SKM-1 (cell line): Measurements from ENCODE around the gene CEMIP.
"Not testable (repeated sequence)": the region's sequence is repeated elsewhere in the genome, so short reads cannot be mapped to it uniquely, and the experiment has no call there.

Experiments used
- DNase-seq: peaks from one replicate; lab custom pipeline; 2025; ENCODE audit not compliant: unreplicated experiment; lab: John Stamatoyannopoulos, UW

CEMIP gene

DNA sequence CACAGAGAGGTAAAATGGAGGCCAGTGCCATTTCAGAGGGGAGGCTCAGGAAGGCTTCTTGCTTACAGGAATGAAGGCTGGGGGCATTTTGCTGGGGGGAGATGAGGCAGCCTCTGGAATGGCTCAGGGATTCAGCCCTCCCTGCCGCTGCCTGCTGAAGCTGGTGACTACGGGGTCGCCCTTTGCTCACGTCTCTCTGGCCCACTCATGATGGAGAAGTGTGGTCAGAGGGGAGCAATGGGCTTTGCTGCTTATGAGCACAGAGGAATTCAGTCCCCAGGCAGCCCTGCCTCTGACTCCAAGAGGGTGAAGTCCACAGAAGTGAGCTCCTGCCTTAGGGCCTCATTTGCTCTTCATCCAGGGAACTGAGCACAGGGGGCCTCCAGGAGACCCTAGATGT is 170.6 kb downstream of the CEMIP start:
- no peak for DNase-seq

DNA sequence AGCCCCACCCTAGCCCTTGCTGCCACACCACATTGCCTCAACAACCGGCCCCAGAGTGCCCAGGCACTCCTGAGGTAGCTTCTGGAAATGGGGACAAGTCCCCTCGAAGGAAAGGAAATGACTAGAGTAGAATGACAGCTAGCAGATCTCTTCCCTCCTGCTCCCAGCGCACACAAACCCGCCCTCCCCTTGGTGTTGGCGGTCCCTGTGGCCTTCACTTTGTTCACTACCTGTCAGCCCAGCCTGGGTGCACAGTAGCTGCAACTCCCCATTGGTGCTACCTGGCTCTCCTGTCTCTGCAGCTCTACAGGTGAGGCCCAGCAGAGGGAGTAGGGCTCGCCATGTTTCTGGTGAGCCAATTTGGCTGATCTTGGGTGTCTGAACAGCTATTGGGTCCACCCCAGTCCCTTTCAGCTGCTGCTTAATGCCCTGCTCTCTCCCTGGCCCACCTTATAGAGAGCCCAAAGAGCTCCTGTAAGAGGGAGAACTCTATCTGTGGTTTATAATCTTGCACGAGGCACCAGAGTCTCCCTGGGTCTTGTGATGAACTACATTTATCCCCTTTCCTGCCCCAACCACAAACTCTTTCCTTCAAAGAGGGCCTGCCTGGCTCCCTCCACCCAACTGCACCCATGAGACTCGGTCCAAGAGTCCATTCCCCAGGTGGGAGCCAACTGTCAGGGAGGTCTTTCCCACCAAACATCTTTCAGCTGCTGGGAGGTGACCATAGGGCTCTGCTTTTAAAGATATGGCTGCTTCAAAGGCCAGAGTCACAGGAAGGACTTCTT is 171.3 kb downstream of the CEMIP start:
- DNase-seq: no peak

DNA sequence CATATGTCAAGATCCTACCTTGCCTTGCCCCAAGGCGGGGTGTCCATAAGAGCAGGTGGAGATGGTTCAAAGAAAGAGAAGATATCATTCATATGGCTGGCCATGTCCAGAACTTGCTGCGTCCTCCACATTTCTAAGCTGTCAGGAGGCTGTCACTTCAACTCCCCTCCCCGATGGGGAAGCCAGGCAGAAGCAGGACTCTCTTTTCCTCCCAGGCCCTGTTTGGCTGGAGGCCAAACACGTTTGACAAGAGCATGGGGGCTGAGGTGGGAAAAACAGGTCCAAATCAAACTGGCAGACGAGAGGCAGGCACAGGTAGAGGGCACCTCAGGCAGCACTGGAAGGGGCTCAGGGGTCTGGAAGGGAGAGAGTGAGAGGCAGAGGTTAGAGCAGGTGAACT is 172.8 kb downstream of the CEMIP start:
- no peak for DNase-seq

DNA sequence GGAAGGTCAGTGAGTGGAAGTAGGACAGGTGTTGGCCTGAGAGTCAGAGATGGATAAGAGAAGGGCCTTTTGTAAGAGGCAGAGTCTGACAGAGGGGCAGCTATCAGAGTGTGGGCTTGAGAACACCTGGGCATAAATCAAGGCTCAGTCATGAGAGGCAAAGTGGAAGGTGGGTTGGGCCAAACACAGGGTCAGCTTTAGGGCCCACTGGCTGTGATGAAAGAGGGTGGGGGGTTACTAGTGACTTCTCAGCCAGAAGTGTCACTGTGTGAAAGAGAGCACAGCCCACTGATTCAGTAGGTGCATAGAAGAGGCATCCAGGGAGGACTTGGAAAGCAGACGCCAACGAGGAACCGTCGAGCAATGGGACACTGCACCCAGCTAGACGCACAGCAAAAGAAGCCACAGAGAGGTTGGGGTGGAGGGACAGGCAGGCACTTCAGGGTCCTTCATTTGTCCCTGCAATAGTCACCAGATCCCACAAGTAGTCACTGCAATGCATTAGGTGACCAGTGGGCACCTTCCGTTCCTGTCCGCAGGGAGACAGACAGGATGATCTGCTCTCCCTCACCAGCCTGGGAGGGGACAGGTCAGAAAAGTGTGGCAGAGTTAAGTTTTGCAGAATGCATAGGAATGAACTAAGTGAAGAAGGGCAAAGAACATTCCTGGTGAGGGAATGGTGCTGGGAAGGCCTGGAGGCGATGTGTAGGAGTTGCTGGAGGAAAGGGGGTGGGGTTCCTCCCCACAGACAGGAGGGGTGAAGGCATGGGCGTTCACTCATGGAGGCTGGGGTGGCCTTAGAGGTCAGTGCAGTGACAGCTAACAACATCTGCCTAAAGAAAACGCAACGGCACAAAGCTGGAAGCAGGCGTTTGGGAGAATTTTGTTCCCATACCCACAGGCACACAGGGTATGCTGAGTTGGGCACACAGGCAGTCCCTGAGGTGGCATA is 174.1 kb downstream of the CEMIP start:
- no peak for DNase-seq

DNA sequence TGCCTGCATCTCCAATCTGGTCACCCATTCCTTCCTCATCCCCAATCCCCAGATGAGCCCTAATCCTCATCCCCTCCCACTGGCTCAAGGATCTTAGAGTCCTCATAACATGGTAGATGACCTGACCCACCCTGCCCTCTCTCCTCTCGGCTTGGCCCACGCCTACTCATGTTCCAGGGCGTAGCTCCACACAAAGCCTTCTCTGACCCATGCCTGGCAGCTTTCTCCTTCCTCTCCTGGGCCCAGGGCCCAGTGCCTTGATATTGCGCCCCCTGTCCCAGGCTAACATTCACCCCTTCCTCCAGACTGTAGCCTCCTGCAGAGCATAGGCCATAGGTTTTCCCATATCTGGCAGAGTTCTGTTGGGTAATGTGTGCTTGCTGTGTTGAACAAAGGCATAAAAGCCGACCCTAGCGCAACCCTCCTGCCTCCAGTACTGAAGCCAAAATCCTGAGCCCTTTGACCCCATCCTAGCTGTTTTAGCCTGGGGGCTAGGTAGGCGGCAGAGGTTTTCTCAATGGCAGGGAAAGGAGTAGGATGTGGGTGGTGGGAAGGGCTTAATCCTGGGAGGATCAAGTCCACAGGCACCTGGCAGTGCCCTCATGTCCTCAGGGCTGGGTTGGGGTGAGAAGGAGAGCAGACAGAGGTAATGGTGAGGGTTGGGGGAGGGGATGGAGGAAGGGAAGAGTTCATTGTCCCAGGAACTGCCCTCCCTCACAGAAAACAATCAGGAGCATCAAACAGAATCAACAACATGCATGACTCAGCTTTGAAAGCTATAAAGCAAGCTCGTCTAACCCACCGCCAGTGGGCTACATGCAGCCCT is 175.0 kb downstream of the CEMIP start:
- DNase-seq: no peak

DNA sequence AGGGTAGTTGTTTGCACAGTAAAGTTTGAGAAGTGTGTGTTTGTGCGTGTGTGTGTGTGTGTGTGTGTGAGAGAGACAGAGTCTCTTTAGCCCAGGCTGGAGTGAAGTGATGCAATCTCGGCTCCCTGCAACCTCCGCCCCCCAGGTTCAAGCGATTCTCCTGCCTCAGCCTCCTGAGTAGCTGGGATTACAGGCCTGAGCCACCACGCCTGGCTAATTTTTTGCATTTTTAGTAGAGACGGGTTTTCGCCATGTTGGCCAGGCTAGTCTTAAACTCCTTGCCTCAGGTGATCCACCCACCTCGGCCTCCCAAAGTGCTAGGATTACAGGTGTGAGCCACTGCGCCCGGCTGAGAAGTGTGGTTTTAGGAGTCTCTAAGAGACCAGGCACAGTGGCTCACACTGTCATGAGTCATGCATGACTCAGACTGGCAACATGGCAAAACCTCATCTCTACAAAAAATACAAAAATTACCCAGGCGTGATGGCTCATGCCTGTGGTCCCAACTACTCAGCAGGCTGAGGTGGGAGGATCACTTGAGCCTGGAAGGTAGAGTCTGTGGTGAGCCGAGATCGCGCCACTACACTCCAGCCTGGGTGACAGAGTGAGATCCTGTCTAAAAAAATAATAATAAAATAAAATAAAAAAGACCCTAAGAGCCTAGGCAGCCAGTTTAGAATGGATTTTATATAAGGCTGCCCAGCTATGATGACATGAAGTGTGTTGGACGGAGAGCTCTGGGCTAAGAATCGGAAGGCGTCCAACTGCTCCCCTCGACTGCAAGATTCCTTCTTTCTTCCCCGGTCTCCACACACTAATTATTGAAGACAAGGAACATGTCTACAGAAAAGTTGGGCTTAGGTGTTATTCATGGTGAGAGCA is 176.6 kb downstream of the CEMIP start:
- not testable (repeated sequence) for DNase-seq

DNA sequence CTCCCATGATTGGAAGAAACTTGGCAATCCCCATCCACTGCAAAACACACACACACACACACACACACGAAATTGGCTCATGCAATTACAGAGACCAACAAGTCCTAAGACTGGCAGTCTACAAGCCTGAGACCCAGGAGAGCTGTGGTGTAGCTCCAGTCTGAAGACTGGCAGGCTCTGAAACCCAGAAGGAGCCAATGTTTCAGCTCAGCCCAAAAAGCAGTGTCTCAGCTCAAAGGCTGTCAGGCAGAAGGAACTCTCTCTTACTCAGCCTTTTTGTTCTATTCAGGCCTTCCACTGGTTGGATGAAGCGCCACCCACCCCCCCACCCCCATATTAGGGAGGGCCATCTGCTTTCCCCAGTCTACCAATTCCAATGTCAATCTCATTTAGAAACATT is 178.4 kb downstream of the CEMIP start:
- no peak for DNase-seq

DNA sequence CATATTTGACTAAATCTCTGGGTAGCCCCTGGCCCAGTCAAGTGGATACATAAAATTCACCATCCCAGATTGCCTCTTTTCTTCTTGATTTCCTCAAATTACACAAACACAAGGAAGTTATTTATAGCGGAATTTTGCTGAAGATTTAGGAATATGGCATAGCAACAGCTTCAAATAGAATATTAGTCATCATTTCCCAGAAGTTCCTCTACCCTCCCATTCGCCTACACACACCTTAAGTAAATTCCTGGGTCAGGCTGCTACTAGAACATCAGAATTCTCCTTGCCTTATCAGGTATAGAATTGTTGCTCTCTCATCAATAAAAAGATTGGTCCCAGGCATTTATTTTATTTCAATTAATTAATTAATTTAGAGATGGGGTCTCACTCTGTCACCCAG is 178.8 kb downstream of the CEMIP start:
- DNase-seq: no peak

DNA sequence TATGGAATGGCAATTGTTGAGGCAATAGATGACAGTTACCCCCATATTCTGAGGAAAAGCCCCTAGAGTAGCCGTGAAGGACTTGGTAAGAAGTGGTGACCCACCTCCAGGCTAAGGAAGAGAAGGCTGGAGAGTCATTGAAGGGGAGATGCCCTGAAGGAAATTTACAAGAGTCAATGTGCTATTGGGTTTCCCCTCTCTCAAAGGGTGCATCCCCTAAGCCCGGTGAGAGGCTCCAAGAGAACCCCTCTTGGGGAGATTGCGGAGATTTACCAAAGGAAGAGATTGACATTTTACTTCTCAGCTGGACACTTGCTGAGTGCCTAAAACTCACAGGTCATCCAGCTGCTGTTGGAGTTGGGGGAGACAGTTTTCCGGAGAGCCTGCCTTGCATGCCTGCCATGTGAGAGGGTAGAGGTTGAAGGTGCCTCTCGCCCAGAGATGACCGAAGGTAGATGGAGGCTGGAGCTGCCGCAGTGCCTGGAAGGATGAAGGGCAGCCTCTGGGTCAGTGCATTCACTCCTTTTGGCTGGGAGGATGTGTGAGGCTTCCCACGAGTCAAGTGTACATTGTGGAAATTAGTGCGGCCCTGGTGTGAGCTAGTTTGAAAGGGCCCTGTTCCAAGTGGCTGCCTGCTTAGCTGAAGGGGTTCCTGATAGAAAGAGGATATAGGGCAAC is 179.8 kb downstream of the CEMIP start:
- no peak for DNase-seq

DNA sequence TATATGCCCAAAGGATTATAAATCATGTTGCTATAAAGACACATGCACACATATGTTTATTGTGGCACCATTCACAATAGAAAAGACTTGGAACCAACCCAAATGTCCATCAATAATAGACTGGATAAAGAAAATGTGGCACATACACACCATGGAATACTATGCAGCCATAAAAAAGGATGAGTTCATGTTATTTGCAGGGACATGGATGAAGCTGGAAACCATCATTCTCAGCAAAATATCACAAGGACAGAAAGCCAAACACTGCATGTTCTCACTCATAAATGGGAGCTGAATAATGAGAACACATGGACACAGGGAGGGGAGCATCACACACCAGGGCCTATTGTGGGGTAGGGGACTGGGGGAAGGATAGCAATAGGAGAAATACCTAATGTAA is 186.3 kb downstream of the CEMIP start:
- not testable (repeated sequence) for DNase-seq

DNA sequence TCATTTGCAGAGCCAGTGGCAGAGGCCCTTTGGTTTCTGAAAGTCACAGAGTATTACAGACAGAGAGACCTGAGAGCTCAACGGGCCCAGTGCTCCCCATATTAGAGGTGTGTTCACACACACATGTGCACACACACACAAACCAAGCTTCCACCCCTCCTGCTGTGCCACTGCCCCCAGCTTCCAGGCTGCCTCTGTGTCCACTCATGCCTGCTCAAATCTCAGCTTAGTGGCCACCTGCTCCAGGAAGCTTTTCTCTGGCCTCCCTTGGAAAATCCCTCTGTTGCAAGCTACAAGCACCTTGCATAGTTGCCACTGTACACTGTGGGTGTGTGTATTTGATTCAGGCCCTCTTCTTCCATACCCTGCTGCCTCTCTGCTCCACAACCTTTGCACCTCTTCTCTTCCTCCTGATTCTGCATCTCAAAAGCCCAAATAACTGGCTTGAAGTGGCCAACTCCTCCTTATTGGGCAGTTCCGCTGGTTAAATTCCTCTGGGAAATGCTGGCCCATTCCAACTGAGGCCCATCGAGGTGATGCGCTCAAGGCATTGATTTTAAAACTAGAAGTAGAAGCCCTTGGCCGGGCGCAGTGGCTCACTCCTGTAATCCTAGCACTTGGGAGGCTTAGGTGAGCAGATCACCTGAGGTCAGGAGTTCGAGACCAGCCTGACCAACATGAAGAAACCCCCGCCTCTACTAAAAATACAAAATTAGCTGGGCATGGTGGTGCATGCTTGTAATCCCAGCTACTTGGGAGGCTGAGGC is 187.4 kb downstream of the CEMIP start:
- DNase-seq: no peak

DNA sequence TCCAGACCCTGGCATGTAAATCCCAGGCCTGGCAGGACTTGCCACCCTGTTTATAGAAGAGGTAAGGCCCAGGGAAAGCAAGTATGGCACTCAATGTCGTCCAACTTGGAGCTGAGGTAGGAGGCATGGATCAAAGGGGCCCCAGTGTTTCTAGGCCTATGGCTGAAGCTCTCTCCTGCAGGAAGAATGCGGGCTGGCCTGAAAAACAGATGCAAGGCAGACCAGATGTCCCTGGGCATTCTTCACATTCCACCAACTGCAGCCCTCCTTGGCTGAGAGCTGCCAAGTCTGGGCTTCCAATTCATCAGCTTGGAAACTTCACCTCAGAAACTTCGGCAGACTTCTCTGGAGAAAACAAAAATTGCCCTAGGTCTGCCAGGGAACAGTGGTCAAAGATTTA is 188.3 kb downstream of the CEMIP start:
- DNase-seq: no peak

DNA sequence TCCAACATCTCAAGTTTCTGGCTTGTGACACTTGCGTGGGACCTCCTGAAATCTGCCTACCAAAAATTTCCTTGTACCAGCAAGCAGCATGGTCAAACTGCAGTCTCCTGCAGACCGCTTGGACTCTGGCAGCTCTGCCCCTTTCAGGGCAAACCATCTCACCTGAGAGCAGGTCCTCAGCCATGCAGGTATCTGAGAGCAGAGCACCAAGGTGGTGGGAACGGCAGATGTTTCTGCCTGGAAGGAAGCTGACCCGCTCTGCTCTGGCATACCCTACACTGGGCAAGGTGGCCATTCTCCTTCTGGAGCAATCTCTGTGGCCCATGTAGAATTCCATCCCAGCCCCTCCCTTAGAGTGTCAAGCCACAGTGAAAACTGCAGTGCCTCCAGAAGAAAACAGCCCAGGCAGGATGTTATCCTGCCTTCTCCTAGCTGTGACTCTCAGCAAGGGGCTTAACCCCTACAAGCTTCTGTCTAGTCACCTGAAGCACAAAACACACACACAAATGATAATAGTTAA is 188.9 kb downstream of the CEMIP start:
- DNase-seq: no peak

DNA sequence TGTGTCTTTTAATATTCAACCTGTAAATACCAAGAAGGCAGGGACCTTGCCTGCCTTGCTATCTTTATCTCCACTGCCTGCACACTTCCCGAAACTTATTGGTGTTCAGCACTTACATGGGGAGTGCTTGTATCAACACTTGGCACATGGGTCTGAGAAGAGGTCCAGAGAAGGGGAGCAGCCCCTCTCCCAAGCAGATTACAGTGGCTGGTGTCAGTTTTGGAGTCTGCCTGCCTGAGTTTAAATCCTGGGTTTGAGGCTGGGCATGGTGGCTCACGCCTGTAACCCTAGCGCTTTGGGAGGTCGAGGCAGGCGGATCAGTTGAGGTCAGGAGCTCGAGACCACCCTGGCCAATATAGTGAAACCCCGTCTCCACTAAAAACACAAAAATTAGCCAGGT is 190.1 kb downstream of the CEMIP start:
- DNase-seq: no peak

DNA sequence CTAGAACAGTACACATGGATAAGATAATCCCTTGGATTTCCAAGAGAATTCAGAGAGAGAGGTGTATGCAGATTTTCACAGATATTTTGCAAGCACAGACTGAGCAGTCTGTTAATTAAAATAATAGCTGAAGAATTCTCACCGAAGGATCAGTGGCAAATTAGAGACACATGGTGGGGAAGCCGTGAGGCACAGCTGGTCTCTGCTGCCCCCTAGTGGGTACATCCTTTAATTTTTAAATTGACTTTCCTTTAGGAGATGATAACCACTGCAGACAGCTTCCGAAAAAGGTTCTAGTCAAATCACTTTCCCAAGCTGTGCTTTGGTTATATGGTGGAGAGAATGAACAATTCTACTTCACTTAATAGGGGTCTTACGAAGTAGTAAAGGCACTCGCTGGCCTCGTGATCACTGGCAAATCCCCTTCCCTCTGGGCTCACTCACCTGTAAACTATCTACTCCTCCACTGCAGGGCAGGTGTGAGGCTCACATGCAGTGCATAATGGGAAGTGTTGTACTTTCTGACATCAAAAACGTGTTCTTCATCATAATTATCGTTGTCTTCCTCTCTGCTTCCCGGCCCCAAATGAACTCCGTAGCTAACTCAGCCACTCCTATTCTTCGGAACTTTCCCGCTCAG is 191.0 kb downstream of the CEMIP start:
- peak; percentile 56 for DNase-seq

DNA sequence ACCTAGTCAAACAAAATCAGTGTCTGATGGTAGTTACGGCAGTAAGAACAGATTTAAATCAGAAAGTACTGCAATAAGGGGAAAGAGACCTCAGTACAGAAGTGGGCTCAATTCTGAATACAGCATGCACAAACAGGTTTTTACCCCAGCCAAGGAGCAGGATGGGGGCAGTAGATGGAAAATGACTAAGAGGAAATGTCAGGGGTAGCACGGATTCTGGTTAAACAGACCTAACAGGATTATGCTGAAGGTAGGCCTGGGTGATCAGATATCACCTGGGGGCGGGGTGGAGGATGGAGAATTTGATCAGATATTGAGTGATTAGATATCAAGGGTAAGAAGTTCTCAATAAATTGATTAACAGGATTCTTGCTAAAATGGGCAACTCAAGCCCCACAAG is 191.5 kb downstream of the CEMIP start:
- no peak for DNase-seq

DNA sequence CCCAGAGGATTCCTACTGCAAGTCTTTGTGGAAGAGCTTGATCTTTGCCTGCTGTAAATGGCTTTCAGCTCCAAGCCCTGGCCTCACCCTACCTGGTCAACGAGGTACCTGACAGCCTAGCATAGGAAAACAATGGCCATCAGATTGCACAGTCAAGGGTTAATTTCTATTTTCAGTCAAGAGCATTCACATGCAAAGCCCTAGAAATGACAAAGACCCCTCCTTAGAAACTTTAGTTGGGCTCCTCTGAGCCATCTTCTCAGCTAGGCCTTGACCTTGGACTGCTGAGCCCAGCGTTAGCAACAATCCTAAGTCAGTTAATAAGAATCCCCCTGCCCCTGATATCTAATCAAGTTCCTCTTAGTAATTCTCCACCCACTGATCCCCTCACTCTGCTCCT is 192.0 kb downstream of the CEMIP start:
- DNase-seq: no peak

DNA sequence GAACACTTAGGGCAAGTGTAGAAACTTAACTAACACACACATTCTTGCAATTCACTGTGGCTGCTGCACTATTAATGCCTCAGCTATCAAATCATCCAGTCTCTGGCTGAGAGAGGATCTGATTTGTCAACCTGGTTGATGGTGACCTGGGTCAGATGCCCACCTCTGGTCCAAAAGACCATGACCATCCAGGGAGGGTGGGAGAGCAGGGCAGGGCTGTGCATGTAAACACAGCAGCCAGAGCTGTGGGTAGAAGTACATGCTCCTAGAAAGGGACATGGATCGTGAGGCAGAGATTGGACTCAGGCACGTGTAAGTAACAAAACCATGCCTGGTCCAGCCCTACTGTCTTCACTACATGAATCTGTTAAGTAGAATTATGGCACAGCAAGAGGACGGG is 193.1 kb downstream of the CEMIP start:
- no peak for DNase-seq
